T-helper 1 cell (primary cell): ENCODE data around the gene FBH1.

ENCODE experiments used
- DNase-seq, 5 donors: peaks; one replicate each; pipeline ENCODE4 v3.0.0-alpha.2; 2012 to 2020

FBH1 gene

DNA sequence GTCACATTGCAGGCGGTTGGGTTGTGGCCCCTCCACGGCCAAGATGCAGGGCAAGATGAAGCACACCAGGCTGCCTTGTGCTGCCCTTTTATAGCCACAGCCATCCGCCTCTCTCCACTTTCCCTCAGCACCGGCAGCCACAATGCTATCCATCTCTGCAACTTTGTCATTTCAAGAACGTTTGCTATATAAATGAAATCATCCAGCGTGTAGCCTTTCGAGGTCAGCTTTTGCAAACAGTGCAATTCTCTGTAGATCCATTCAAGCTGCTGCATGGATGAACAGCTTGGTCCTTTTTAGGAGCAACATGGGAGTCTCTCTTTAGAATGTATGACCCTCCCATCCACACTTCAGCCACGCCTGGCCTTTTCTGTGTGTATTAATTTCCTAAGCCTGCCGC is 93.7 kb downstream of the FBH1 start:
- no peak for DNase-seq

DNA sequence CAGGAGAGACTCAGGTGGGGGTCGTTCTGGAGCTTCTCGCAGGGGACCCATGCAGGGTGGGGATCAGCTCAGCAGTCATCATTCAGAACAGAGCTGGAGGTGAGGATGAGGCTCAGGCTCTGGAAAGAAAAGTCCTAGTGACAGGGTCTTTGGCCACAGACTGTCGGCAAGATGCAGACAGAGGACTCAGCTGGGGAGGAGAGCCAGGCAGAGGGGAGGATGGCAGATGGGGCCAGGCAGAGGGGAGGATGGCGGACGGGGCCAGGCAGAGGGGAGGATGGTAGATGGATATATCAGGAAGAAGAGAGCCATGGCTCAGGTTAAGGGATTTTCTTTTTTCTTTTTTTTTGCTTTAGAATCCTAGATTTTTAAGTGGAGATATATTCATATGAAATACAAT is 95.0 kb downstream of the FBH1 start:
- no peak for DNase-seq
